GM12873 (cell line): ENCODE measurements around the gene C11orf21.

Source experiments
- TF ChIP-seq, protein P1 (sequence below): IDR thresholded peaks from 2 replicates; pipeline ENCODE4 v1.5.1; 2012; ENCODE audit warnings: low read depth, mild to moderate bottlenecking, moderate library complexity, low read length, control low read depth; ENCODE audit not compliant: insufficient read depth; ENCODE audit errors: missing control alignments

Gene C11orf21

DNA sequence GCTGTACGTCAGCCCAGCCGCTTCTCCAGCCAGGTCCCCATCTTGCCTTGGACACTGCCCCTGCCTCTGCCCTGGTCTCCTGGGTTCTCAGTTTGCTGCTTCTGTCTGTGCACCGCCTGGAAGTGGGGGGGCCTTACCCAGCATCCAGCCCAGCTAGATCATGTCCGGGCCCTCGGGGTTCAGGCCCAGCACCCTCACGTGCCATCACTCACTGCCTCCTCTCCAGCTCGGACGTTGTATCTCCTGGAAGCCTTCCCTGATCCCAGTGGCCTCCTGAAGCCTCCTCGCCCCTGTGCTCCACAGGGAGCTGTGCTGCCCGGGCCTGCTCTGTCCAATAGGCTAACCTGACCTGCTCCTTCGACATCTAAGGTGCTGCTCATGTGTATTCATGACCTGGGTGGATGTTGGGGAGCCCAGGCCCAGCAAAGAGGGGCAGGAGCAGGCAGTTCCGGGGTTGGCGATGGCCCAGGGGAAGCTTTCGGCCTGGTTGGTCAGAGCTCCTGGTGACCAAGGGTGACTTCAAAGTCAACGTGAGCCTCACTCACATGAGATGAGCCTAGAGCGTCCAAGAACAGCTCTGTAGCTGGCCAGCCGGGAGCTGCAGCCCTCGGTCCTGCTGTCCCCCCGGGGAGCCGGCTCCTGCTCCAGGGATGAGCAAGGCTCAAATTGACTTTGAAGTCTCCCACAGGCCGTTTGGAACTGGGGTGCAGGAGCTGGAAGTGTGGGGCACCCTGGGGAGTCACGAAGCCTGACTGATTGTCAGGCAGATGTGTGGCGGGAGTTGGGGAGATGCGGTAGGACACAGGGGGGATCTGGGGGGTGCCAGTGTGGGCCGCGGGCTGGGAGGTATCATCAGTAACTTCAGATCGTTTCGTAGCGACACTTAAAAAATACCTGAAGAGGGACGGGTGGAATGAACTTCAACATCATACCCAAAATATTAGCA, 26.1 kb downstream of the C11orf21 start:
- TF ChIP-seq, protein P1, sequence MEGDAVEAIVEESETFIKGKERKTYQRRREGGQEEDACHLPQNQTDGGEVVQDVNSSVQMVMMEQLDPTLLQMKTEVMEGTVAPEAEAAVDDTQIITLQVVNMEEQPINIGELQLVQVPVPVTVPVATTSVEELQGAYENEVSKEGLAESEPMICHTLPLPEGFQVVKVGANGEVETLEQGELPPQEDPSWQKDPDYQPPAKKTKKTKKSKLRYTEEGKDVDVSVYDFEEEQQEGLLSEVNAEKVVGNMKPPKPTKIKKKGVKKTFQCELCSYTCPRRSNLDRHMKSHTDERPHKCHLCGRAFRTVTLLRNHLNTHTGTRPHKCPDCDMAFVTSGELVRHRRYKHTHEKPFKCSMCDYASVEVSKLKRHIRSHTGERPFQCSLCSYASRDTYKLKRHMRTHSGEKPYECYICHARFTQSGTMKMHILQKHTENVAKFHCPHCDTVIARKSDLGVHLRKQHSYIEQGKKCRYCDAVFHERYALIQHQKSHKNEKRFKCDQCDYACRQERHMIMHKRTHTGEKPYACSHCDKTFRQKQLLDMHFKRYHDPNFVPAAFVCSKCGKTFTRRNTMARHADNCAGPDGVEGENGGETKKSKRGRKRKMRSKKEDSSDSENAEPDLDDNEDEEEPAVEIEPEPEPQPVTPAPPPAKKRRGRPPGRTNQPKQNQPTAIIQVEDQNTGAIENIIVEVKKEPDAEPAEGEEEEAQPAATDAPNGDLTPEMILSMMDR, result no peak

DNA sequence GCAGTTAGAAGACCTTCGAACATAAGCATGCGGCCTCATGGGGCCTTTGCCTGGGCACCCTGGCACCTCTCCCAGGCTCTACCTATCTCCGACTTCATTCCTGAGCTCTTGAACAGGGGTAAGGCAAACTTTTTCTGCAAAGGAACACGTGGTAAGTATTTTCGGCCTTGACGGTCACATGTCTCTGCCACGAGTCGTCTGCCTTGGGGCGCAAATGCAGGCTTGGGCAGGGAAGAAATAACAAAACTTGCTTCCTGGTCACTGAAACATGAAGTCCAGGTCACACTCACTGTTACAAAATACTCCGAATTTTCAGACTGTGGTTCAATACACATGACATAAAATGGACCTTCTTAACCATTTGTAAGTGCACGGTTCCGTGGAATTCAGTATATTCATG, 27.9 kb downstream of the C11orf21 start:
- TF ChIP-seq, protein P1, result no peak

DNA sequence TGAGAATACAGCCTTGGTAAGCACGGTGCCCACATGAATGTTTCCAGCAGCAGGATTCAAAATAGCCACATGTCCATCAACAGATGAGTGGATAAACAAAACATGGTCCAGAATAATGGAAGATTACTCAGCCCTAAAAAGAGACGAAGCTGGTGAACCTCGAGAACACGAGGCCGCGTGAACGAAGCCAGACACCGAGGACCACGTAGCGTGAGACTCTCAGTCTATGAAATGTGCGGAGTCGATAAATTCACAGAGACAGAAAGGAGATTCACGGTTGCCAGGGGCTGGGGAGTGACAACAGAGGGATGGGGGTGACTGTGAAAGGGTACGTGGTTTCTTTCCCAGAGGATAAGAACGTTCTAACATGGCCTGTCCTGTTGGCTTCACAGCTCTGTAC, 28.4 kb downstream of the C11orf21 start:
- TF ChIP-seq, protein P1, result no peak

DNA sequence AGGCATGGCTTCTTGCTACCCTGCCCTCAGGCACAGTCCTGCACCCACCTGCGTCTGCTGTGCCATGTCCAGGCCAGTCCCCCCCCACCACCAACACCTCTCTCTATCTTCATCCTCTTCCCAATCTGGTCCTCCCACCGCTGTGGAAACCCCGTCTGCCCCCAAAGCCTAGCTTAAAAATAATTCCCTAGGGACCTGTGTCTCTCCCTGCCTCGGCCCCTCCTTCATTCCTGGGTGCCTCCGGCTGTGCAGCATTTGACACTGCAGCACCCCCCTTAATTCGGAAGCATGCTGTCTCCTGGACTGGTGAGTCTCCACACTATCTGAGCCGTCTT, 28.8 kb downstream of the C11orf21 start:
- TF ChIP-seq, protein P1, result no peak

DNA sequence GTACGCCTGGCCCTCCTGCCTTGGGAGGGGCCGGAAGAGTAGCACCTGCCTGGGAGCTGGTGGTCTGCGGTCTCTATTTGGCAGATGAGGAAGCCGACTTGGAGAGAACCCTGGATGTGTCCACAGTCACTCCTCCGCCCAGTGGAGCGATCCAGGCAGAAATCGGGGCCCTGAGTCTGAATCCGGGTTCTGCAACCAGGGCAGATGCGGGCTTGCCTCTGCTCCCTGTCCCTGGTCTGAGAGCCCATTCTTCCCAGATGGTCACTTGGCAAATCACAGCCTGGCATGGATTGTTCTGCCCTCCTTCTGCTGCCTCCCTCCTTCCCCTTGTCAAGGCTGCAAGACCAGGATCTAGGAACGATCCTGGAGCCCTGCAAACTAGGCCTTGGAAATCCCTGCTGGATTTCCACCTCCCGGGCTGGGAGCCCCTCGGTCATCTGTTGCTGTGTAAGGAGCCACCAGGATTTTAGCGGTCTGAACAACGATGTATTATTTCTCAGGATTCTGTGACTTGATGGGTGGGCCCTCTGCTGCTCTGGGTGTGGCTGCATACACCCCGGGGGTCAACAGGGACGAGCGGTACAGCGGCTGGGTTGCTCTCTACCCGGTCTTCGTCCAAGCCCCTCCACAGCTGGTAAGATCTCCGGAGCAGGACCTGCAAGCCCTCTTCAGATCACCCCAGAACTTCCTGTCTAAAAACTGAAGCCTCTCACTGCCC, 29.3 kb downstream of the C11orf21 start:
- TF ChIP-seq, protein P1, result no peak

DNA sequence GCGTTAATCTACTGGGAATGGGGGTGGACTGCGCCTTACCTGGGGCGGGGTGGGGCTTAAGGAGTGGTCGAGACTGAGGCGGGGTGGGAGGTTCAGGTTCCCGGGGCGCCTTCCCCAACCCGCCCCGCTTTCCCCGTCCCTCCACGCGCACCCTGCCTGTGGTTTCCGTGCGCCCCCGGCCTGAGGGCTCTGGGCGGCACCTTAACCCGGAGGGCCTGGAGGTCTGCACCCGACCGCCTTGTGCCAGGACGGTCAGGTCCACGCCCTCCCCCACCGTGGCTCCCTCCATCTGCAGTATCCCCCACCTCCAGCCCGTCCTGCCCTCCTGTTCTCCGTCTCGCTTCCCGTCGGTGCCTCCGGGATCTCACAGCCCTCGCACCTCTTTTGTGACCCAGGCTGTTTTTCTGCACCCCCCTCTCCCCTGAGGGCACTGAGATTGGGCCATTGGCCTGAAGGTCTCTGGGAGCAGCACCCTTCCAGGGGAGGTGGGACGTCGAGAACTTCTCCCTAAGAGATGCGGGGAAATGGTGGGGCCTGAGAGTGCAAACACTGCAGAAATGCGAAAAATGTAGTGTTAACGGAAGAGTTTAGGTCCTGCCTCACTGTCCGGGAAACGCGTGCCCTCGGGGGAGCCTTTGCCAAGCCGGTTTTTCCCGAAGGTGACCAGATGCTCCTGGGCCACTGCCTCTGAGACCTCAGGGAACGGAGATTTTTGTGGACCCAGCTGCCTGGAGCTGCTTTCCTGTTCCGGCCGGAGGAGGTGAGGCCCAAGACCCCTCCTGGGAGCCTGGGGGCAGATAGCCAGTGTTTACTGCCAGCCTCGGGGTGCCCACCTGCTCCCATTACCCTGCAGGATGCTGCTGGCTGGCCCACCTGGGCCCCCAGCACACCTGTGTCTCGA, 30.1 kb downstream of the C11orf21 start:
- TF ChIP-seq, protein P1, result no peak

DNA sequence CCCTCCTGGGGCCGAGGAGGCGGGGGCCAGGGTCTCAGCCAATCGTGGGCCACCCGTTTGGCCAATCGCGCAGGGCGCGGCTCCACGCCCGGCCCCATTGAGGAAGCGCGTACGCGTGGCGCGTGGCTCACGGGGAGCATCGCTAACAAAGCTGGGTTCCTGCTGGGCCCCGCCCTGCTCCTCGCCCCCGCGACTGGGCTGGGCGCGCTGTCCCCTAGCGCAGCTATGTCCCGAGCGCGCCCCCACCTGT, 30.7 kb downstream of the C11orf21 start:
- TF ChIP-seq, protein P1, result no peak
